ENCODE data around the gene WWP2.

The WWP2 gene

DNA sequence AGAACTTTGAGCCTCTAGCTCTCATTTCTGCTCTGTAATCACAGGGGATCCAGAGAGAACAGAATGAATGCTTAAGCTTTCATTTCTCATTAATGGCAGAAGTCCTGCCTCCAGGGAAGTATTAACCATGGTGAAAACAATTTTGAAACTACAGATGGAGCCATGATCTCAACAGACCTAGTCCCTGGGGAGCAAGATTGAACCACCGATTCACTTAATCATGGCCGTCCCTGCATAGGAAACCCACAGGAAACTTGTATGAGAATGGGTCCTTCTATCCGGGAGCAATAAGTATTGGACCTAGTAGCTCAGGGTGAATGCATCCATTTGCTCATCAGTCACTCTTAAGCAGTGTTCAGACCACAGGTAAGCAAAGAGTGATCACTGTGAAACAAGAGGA lies 148.8 kb downstream of the WWP2 start:
- FAIRE-seq (no peak), DNase-seq (ENCODE audit: extremely low spot score, insufficient read length, low read depth) (no peak)

- FAIRE-seq (no peak), DNase-seq (ENCODE audit: extremely low spot score, insufficient read length, low read depth) (no peak)
These were observed 154.3 kb downstream of the WWP2 start for GRCh38 chr16:69916462-69916861.

DNA sequence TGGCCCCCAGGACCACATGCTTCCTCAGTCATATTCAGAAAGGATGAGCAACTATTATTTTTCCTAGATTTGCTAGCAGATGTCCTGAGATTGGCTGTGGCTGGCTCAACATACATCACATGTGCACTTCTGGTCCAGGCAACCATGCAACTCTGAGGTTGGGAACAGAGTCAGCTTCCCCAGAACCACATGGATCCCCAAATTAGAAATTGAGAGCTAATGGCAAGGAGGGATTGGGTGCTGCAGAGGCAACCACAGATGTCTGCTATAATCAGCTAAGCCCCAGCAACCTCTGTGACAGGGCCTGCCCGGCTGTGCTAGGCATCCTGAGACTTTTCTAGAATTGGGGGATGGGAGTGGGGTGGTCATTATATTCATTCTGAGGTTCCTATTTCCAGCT lies 155.2 kb downstream of the WWP2 start:
- DNase-seq (ENCODE audit: extremely low spot score, insufficient read length, low read depth) (no peak), FAIRE-seq (no peak)

DNA sequence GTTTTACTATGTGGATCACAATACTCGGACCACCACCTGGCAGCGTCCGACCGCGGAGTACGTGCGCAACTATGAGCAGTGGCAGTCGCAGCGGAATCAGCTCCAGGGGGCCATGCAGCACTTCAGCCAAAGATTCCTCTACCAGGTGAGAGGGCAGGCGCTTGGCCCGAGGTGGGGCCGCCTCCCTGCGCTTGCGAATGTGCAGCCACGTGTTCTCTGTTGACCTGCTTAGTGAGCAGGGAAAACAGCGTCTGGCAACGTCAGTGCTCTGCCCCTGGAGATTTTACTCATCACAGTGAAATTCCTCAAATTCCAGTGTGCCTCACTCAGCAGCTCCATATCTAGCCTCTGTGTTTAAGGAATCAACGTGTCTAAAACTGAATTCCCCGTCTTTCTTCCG lies 155.6 kb downstream of the WWP2 start:
- FAIRE-seq (no peak), DNase-seq (ENCODE audit: extremely low spot score, insufficient read length, low read depth) (no peak)

GRCh38 chr16:69918241-69918640 lies 156.1 kb downstream of the WWP2 start:
- FAIRE-seq (no peak), DNase-seq (ENCODE audit: extremely low spot score, insufficient read length, low read depth) (no peak)

- FAIRE-seq (no peak), DNase-seq (ENCODE audit: extremely low spot score, insufficient read length, low read depth) (no peak)
These were observed 159.0 kb downstream of the WWP2 start for GRCh38 chr16:69921127-69921526.

DNA sequence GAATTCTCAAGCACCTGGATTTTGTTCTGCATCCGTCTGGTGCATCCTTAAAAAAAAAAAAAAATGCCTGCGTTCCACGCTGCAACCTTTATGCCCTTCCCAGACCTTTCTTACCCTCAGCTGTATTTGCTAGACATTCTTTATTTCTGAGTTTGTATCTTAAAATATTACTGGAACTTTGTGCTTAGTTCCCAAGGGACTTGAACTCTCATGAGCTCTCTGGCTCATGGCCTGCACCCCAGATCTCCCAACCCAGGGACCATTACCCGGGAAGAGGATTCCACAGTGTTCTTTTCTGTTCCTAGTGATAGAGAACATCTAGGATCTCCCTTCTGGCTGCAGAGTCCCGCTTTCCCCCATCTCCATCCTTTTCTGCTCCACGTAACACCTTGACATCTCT lies 160.1 kb downstream of the WWP2 start:
- FAIRE-seq, result no peak
- no peak for DNase-seq (ENCODE audit: extremely low spot score, insufficient read length, low read depth)

GRCh38 chr16:69924041-69924775 lies 162.1 kb downstream of the WWP2 start:
- DNase-seq (ENCODE audit: extremely low spot score, insufficient read length, low read depth) (no peak), FAIRE-seq (no peak)

DNA sequence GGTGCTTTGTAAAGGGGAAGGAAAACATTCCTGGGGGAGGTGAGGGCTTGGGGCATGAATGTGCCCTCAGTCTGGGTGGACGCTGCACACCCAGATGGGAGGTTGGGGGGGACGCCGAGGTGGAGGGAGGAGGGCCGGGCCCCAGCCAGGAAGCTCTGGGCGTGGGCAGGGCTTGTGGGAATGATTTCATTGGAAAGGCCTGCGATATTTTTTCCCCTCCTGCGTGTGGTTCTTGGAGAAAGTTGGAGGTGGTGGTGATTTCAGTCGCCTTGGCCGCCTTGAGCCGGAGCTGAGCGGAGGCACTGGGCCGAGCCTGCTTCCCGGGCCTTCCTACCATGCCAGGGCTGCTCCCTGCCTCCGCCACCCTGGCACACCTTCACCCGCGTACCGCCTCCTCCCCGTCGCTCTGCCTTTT lies 162.7 kb downstream of the WWP2 start:
- DNase-seq (ENCODE audit: extremely low spot score, insufficient read length, low read depth) (no peak), FAIRE-seq (no peak)

DNA sequence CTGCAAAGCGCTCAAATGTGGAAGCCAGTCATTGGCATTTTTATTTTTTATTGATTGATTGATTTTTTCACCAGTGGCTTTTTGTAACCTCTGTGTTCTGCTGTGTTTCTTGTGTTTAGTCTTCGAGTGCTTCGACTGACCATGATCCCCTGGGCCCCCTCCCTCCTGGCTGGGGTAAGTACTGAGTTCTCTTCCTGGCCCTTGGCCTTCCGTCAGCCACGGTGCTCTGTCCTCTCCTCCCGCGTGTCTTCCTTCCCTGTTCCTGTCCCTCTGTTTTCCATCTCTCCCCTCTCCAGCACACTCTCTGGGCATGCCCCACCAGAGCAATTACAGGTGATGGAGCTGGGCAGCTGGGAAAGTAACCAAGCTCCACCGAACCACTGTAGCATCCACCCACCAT lies 163.2 kb downstream of the WWP2 start:
- FAIRE-seq (no peak), DNase-seq (ENCODE audit: extremely low spot score, insufficient read length, low read depth) (no peak)

DNA sequence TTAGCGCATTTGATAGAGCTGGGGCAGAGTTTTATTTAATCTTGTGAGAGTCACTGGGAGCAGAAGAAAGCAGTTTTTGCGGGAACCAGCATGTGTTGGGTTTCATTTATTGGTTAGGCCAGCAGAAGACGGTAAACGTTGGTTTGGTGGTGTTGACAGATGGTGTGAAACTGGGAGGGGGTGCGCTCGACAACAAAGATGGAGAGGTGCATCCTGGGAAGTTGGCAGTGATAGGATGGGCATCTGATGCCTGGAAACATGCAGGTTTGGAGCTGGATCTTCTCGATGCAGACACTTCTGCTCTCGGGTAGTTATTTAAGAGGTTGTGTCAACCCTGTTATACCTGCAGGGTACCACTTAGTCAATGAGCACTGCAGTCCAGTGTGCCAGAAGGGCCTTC lies 164.1 kb downstream of the WWP2 start:
- no peak for DNase-seq (ENCODE audit: extremely low spot score, insufficient read length, low read depth)
- no peak for FAIRE-seq

- DNase-seq (ENCODE audit: extremely low spot score, insufficient read length, low read depth) (no peak), FAIRE-seq (no peak)
These were observed 165.1 kb downstream of the WWP2 start for GRCh38 chr16:69927056-69927757.

GRCh38 chr16:69928856-69929400 lies 166.8 kb downstream of the WWP2 start:
- no peak for DNase-seq (ENCODE audit: extremely low spot score, insufficient read length, low read depth)
- FAIRE-seq, result no peak

- FAIRE-seq, result no peak
These were observed 167.3 kb downstream of the WWP2 start for GRCh38 chr16:69929480-69929879.

DNA sequence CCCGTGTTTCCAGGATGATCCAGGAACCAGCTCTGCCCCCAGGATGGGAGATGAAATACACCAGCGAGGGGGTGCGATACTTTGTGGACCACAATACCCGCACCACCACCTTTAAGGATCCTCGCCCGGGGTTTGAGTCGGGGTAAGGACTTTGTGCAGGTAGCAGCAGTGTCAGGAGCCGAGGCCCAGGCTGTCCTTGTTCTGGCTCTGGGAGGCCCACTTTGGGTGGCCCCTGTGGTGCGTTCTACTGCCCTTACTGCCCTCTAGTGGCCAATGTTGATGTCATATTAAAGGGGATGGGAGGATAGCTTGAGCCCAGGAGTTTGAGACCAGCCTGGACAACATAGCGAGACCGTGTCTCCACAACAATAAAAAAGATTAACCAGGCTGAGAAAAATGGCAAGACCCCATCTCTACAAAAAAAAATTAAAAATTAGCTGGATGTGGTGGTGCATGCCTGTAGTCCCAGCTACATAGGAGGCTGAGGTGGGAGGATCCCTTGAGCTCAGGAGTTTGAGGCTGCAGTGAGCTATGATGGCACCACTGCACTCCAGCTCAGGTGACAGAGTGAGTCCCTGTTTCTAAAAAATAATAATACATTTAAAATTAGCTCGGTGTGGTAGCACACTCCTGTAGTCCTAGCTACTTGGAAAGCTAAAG lies 168.1 kb downstream of the WWP2 start:
- peak; percentile 79 for FAIRE-seq

More at GRCh38 chr16:69929480-69929879, 167.3 kb downstream of the WWP2 start:
- no peak for DNase-seq (ENCODE audit: extremely low spot score, insufficient read length, low read depth)

DNA sequence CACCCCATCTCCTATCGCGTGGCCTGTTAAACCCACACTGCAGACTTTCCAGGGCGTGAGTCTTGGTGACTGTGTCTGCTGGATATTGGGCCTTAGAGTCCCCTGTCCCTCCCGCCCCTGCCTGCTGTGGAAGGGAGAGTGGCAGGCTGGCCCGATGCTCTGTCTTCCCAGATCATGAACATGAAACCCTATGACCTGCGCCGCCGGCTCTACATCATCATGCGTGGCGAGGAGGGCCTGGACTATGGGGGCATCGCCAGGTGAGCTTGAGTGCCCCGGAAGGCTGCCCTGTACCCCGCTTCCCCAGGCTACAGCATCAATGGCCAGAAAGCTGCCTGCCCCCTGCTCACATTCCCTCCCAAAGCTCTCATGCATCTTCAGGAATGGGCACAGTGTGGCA lies 169.5 kb downstream of the WWP2 start:
- DNase-seq (ENCODE audit: extremely low spot score, insufficient read length, low read depth) (no peak), FAIRE-seq (no peak)

More for the DNA sequence above, 168.1 kb downstream of the WWP2 start:
- peak; percentile 59 for DNase-seq (ENCODE audit: extremely low spot score, insufficient read length, low read depth)

DNA sequence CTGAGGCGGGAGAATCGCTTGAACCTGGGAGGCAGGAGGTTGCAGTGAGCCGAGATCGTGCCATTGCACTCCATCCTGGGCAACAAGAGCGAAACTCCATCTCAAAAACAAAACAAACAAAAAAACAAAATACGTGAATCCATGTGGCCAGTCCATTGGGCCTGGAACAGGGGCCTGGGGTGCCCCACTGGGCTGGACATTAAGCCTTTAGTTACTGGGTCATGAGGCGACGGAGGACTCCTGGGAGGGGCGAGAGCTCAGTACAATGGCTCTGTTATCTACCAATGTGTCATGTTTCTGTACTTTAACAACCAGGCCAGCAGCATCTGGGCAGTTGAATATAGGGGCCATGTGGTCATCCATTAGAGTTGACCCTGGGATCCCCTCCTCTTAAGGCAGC lies 170.1 kb downstream of the WWP2 start:
- no peak for FAIRE-seq
- DNase-seq (ENCODE audit: extremely low spot score, insufficient read length, low read depth), result no peak

DNA sequence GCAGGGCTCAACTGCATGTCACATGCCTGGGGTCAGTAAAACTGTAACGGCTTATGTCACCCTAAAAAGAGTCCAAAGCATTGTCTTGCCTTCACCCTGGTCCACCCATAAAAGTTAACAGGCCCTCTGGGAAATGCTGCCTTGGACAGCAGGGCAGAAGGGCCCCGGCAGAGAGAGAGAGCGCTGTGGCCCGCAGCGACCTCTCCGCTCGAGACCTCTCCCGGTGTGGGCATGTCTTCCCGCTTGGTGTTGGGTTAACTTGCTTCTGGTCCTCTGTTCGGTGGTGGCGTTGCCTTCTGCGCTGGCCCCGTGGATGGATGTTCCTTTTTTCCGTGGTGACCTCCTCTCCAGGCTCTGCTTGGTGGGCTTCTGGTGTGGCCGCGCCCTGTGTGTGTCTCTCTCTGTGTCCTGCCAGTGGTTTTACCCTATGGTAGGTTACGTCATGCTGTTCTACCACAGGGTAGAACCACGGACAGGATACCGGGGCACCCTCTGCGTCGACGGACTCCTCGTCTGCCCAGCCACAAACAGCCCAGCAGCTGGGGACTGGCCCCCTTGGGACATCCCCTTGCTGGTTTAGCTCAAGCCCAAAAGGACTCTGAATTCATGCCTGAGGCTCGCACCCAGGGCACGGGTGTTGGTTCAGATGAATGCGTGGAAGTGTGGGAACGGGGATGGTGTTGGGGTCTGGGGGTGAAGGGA lies 170.7 kb downstream of the WWP2 start:
- DNase-seq (ENCODE audit: extremely low spot score, insufficient read length, low read depth), result no peak
- no peak for FAIRE-seq

DNA sequence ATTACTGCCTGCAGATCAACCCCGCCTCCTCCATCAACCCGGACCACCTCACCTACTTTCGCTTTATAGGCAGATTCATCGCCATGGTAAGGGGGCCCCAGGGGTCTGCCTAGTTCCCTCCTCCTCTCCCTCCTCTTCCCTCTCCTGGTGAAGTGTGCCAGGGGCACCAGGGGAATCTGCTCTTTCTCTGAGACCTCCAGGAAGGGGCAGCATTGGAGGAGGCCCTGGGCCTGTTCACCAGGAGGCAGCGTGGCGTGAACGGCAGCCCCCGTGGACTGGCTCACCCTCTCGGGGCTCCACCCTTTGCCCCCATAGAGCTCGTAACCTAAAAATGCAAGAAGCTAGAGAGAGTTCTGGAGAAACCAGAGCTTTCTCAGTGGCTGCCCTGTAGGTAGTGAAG lies 171.9 kb downstream of the WWP2 start:
- DNase-seq (ENCODE audit: extremely low spot score, insufficient read length, low read depth), result no peak
- no peak for FAIRE-seq

GRCh38 chr16:69934751-69935150 lies 172.6 kb downstream of the WWP2 start:
- FAIRE-seq, result no peak

More at GRCh38 chr16:69934751-69935150, 172.6 kb downstream of the WWP2 start:
- no peak for DNase-seq (ENCODE audit: extremely low spot score, insufficient read length, low read depth)

Data from GM18507 (cell line).